Nephron progenitor cell (in vitro differentiated cells): Measurements from ENCODE around the gene KDM8.

Source experiments
- DNase-seq: peaks from one replicate; pipeline ENCODE4 v3.0.0; 2021
- H3K27ac Mint-ChIP-seq: 2 replicates; pipeline ENCODE4 v1.8.0; 2021; ENCODE audit warnings: mild to moderate bottlenecking, moderate library complexity, mixed read lengths
- H3K27me3 Mint-ChIP-seq: 2 replicates; pipeline ENCODE4 v1.8.0; 2021; ENCODE audit warnings: mild to moderate bottlenecking, low read depth, mixed read lengths; ENCODE audit not compliant: poor library complexity
- H3K36me3 Mint-ChIP-seq: 2 replicates; pipeline ENCODE4 v1.8.0; 2021; ENCODE audit warnings: low read depth, mixed read lengths
- H3K4me1 Mint-ChIP-seq: 2 replicates; pipeline ENCODE4 v1.8.0; 2021; ENCODE audit warnings: mixed read lengths
- H3K4me3 Mint-ChIP-seq: 2 replicates; pipeline ENCODE4 v1.8.0; 2021; ENCODE audit warnings: mild to moderate bottlenecking, moderate library complexity, mixed read lengths
- H3K9me3 Mint-ChIP-seq: 2 replicates; pipeline ENCODE4 v1.8.0; 2021; ENCODE audit warnings: mild to moderate bottlenecking, moderate library complexity, mixed read lengths
- TF ChIP-seq, protein P1 (sequence below): fragments of 200-600 bp; sonication (generic); IDR thresholded peaks from 2 replicates; pipeline ENCODE4 v1.5.0; 2021; ENCODE audit warnings: antibody characterized with exemption

Gene KDM8

DNA sequence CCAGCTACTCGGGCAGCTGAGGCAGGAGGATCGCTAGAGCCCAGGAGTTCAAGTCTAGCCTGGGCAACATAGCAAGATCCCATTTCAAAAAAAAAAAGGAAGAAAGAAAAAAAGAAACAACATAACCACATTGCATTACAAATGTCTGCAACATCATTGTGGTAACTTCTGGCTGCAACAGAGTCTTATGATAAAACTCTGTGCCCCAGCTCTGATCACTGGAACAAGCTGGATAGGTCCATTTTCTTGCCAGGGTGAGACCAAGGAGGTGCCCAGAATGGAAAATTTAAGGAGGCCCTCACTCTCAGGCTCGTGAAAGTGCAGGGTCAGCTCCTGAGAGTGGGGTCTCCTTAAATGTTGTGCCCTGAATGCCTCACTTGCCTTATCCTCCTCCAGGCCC, 37.8 kb upstream of the KDM8 start:
- no peak for DNase-seq
- TF ChIP-seq, protein P1, sequence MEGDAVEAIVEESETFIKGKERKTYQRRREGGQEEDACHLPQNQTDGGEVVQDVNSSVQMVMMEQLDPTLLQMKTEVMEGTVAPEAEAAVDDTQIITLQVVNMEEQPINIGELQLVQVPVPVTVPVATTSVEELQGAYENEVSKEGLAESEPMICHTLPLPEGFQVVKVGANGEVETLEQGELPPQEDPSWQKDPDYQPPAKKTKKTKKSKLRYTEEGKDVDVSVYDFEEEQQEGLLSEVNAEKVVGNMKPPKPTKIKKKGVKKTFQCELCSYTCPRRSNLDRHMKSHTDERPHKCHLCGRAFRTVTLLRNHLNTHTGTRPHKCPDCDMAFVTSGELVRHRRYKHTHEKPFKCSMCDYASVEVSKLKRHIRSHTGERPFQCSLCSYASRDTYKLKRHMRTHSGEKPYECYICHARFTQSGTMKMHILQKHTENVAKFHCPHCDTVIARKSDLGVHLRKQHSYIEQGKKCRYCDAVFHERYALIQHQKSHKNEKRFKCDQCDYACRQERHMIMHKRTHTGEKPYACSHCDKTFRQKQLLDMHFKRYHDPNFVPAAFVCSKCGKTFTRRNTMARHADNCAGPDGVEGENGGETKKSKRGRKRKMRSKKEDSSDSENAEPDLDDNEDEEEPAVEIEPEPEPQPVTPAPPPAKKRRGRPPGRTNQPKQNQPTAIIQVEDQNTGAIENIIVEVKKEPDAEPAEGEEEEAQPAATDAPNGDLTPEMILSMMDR, result no peak
- no peak overlapping the region for H3K4me3 Mint-ChIP-seq
- no peaks in the 10 kb centered on the region for H3K36me3 Mint-ChIP-seq
- no peaks in the 10 kb centered on the region for H3K4me1 Mint-ChIP-seq
- no peak overlapping the region for H3K27ac Mint-ChIP-seq
- peaks cover 13% of the 10 kb centered on the region for H3K27me3 Mint-ChIP-seq
- peaks cover 17% of the 10 kb centered on the region for H3K9me3 Mint-ChIP-seq

DNA sequence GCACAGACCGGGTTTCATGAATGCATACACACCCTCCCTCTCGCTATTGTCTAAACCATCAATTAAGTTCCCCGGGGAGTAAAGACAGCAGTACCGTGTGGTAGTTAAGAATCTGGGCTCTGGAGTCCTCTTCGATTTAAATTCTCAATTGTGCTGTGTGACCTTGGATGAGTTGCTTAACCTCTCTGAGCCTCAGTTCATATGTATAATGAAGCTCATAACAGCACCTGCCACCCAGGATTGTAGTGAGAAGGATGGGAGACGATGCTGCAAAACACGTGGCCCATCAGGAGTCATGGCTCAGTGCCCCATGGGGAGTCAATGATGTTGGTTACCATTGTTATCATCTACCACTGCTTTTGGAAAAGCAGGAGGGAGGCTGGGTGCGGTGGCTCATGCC, 34.5 kb upstream of the KDM8 start:
- TF ChIP-seq, protein P1, result no peak
- Mint-ChIP-seq H3K4me1 (no peaks in the 10 kb centered on the region), H3K9me3 (peaks cover 16% of the 10 kb centered on the region), H3K27ac (no peak overlapping the region), H3K4me3 (no peak overlapping the region), H3K36me3 (no peaks in the 10 kb centered on the region), H3K27me3 (peaks cover 23% of the 10 kb centered on the region)
- no peak for DNase-seq

DNA sequence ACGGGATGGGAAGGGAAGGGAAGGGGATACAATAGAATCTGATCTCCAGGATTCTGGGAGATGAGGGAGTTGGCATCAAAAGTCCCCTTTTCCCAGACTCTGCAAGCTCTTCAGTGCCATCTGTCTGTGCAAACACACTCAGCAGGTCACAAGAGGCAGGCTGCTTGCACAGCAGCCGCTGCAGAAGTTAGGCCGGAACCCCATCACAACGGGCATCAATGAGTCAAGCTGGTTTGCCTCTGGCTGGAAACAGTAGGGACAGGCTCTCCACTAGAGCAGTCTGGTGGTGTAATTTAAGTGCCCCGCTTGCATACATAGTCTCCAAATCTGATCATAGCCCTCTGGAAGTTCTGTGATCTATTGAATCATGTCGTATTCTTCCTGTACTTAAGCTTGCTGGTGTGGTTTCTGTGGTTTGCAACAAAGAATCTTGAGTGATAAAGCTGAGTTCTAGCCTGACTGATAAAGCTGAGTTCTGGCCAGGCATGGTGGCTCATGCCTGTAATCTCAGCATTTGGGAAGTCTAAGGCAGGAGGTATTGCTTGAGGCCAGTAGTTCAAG, 33.7 kb upstream of the KDM8 start:
- DNase-seq, result no peak
- H3K4me3 Mint-ChIP-seq, result no peak overlapping the region
- H3K4me1 Mint-ChIP-seq, result no peaks in the 10 kb centered on the region
- peaks cover 12% of the 10 kb centered on the region for H3K9me3 Mint-ChIP-seq
- no peak overlapping the region for H3K27ac Mint-ChIP-seq
- peaks cover 24% of the 10 kb centered on the region for H3K27me3 Mint-ChIP-seq
- TF ChIP-seq, protein P1, result no peak
- no peaks in the 10 kb centered on the region for H3K36me3 Mint-ChIP-seq

DNA sequence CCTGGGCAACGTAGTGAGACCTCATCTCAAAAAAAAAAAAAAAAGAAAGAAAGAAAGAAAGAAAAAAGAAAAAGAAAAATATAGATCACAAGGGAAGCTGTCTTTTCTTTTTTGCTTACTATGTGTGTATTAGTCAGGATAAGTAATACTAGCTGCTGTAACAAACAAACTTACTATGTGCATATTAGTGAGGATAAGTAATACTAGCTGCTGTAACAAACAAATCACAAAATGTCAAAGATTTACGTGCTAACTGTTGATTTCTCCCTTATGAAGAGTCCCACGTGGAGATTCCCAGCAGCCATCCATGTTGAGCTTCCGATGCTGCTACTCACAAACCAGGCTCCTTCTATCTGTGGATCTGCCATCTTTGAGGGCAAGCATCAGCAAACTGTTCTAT, 31.7 kb upstream of the KDM8 start:
- DNase-seq, result no peak
- Mint-ChIP-seq H3K27me3 (peaks cover 31% of the 10 kb centered on the region), H3K27ac (no peak overlapping the region), H3K9me3 (peaks cover 12% of the 10 kb centered on the region), H3K36me3 (no peaks in the 10 kb centered on the region), H3K4me3 (no peak overlapping the region), H3K4me1 (no peaks in the 10 kb centered on the region)
- TF ChIP-seq, protein P1, result no peak

DNA sequence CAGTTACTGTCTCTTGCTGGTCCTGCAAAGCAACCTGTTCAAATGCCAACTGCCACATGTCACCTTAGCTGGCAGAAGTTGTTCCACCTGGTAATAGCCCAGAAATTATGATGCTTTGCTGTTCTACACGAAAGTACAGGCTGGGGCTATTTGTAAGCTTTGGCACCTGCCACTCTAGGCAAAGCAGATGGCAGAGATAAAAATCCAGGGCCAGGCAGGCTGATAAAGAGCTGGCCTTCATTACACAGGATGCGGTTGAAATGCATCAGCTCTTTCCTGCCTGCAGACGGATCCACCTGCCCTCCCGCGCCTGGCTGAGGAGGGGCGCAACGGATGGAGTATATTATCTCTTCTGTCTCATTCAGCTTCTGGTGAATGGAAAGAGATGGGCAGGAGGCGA, 29.3 kb upstream of the KDM8 start:
- no peak overlapping the region for H3K27ac Mint-ChIP-seq
- no peak overlapping the region for H3K4me3 Mint-ChIP-seq
- H3K9me3 Mint-ChIP-seq, result peaks cover 12% of the 10 kb centered on the region
- no peaks in the 10 kb centered on the region for H3K36me3 Mint-ChIP-seq
- peaks cover 33% of the 10 kb centered on the region for H3K27me3 Mint-ChIP-seq
- H3K4me1 Mint-ChIP-seq, result peaks cover 4% of the 10 kb centered on the region
- DNase-seq, result no peak
- TF ChIP-seq, protein P1, result no peak

DNA sequence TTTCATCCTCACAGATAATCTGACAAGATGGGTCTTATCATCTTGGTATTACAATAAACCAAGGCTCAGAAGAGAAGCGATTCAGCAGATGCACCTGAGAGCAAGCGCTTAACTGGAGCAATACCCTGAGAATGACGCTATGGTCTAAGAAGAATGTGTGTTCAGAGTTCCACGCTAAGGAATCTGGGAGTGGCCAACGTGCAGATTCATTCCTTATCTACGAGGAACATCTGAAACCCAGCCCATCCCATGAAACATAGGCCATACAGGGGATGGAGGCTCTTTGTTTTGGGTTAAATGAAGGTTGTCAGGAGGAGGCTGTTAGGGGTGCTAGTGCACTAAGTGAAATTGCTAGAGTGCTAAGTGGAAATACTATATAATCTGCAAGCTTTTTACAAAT, 28.5 kb upstream of the KDM8 start:
- Mint-ChIP-seq H3K27me3 (peaks cover 30% of the 10 kb centered on the region), H3K4me1 (peaks cover 12% of the 10 kb centered on the region), H3K27ac (no peak overlapping the region), H3K36me3 (no peaks in the 10 kb centered on the region), H3K4me3 (no peak overlapping the region), H3K9me3 (peaks cover 12% of the 10 kb centered on the region)
- no peak for DNase-seq
- TF ChIP-seq, protein P1, result no peak
